GM20000 (cell line): ENCODE results near the gene PDZRN3.

Source experiments
- DNase-seq: peaks from one replicate; pipeline ENCODE4 v3.0.0; 2012; ENCODE audit warnings: low spot score
- TF ChIP-seq, protein P1 (sequence below): IDR thresholded peaks from 2 replicates; pipeline ENCODE4 v1.5.1; 2012; ENCODE audit warnings: mild to moderate bottlenecking, control low read depth; ENCODE audit errors: extremely low read depth, missing control alignments

Gene PDZRN3

GRCh38 chr3:73433079-73433478, 191.7 kb downstream of the PDZRN3 start:
- TF ChIP-seq, protein P1, sequence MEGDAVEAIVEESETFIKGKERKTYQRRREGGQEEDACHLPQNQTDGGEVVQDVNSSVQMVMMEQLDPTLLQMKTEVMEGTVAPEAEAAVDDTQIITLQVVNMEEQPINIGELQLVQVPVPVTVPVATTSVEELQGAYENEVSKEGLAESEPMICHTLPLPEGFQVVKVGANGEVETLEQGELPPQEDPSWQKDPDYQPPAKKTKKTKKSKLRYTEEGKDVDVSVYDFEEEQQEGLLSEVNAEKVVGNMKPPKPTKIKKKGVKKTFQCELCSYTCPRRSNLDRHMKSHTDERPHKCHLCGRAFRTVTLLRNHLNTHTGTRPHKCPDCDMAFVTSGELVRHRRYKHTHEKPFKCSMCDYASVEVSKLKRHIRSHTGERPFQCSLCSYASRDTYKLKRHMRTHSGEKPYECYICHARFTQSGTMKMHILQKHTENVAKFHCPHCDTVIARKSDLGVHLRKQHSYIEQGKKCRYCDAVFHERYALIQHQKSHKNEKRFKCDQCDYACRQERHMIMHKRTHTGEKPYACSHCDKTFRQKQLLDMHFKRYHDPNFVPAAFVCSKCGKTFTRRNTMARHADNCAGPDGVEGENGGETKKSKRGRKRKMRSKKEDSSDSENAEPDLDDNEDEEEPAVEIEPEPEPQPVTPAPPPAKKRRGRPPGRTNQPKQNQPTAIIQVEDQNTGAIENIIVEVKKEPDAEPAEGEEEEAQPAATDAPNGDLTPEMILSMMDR, result no peak
- no peak for DNase-seq

GRCh38 chr3:73432706-73433032, 192.1 kb downstream of the PDZRN3 start:
- TF ChIP-seq, protein P1, result no peak
- DNase-seq, result no peak

GRCh38 chr3:73432023-73432705, 192.6 kb downstream of the PDZRN3 start:
- DNase-seq, result peak; percentile 43

GRCh38 chr3:73431183-73431900, 193.4 kb downstream of the PDZRN3 start:
- TF ChIP-seq, protein P1, result no peak

More at GRCh38 chr3:73432023-73432705, 192.6 kb downstream of the PDZRN3 start:
- TF ChIP-seq, protein P1, result peak; percentile 13

DNA sequence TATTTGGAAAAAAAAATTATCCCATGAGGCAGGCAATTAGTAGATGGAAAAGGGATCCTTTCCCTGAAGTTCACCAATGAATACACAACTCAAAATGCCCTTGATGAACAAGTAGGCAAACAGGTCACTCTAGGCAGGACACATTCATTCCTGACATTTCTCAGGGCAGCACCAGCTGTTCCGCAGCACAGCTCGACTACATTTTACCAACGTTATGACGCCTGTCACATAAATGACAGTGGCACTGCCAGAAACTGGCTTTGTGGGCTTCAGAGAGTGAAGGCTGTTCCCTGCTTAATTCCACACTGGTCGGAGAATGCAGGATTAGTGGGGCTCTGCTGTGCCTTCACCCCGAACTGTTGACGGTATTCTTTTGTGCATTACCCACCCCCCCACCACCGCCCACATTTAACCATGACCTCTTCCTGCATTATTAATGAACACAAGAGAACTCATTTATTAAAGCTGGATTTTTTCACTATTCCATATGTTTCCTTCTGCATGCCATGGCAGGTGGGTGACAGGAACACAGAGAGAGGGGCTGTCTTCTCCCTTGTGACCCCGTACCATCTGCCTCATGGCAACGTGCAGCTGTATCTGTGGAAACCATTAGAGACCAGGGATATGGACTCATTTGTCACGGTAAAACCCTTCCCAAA, 197.6 kb downstream of the PDZRN3 start:
- no peak for DNase-seq
- TF ChIP-seq, protein P1, result no peak

More at GRCh38 chr3:73431183-73431900, 193.4 kb downstream of the PDZRN3 start:
- no peak for DNase-seq

DNA sequence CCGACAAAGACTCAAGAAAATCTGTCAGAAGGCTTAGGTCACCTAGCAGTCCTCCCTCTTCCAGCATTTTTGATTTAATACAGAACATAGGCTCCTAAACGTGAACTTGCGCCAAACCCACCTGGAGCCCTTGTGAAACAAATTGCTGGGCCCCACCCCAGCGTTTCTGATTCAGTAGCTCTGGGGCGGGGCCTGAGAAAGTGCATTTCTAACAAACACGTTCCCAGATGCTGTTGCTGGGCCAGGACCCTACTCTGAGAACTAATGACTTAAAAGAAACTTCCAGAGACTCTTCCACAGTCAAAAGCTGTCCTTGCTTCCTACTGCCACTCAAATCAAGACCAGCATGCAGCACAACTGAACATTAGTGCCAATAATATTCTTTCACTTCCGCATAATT, 198.1 kb downstream of the PDZRN3 start:
- TF ChIP-seq, protein P1, result no peak
- no peak for DNase-seq

GRCh38 chr3:73423116-73423515, 201.6 kb downstream of the PDZRN3 start:
- DNase-seq, result no peak
- TF ChIP-seq, protein P1, result no peak
